Ishikawa (cell line): Measurements from ENCODE around the gene FGFR3.

Source experiments
- CEBPB ChIP-seq: IDR thresholded peaks from 2 replicates; pipeline ENCODE4 v1.6.1; 2012
- CREB1 ChIP-seq: IDR thresholded peaks from 2 replicates; pipeline ENCODE4 v1.6.1; 2012; ENCODE audit warnings: low read depth
- EGR1 ChIP-seq: IDR thresholded peaks from 2 replicates; pipeline ENCODE4 v1.6.1; 2012
- EP300 ChIP-seq: IDR thresholded peaks from 2 replicates; pipeline ENCODE4 v1.6.1; 2012; ENCODE audit warnings: borderline replicate concordance
- FOXM1 ChIP-seq: IDR thresholded peaks from 2 replicates; pipeline ENCODE4 v1.6.1; 2012; ENCODE audit warnings: low read depth, borderline replicate concordance
- NFIC ChIP-seq: IDR thresholded peaks from 2 replicates; pipeline ENCODE4 v1.6.1; 2012
- RAD21 ChIP-seq: IDR thresholded peaks from 2 replicates; pipeline ENCODE4 v1.6.1; 2012; ENCODE audit warnings: low read depth
- TAF1 ChIP-seq: IDR thresholded peaks from 2 replicates; pipeline ENCODE4 v1.6.1; 2012; ENCODE audit warnings: low read depth, mild to moderate bottlenecking
- TCF12 ChIP-seq: IDR thresholded peaks from 2 replicates; pipeline ENCODE4 v1.6.1; 2012; ENCODE audit warnings: low read depth
- TEAD4 ChIP-seq: IDR thresholded peaks from 2 replicates; pipeline ENCODE4 v1.6.1; 2012
- USF1 ChIP-seq: IDR thresholded peaks from 2 replicates; pipeline ENCODE4 v1.6.1; 2012
- YY1 ChIP-seq: IDR thresholded peaks from 2 replicates; pipeline ENCODE4 v1.6.1; 2012; ENCODE audit warnings: low read depth
- ZBTB7A ChIP-seq: IDR thresholded peaks from 2 replicates; pipeline ENCODE4 v1.6.1; 2012; ENCODE audit warnings: low read depth
- TF ChIP-seq, protein P1 (sequence below): IDR thresholded peaks from 2 replicates; pipeline ENCODE4 v1.6.1; 2012; ENCODE audit warnings: low read depth, mild to moderate bottlenecking
- TF ChIP-seq, protein P2 (sequence below): IDR thresholded peaks from 2 replicates; pipeline ENCODE4 v1.6.1; 2012

The FGFR3 gene

GRCh38 chr4:1787411-1788077, 5.5 kb upstream of the FGFR3 start:
- TF ChIP-seq CREB1 (no peak), EP300 (no peak), TEAD4 (no peak), USF1 (no peak), TCF12 (no peak)

GRCh38 chr4:1788254-1788973, 4.7 kb upstream of the FGFR3 start:
- TF ChIP-seq CREB1 (no peak), CEBPB (no peak), NFIC (no peak), EP300 (no peak), ZBTB7A (no peak), TEAD4 (no peak), EGR1 (no peak), FOXM1 (no peak)

DNA sequence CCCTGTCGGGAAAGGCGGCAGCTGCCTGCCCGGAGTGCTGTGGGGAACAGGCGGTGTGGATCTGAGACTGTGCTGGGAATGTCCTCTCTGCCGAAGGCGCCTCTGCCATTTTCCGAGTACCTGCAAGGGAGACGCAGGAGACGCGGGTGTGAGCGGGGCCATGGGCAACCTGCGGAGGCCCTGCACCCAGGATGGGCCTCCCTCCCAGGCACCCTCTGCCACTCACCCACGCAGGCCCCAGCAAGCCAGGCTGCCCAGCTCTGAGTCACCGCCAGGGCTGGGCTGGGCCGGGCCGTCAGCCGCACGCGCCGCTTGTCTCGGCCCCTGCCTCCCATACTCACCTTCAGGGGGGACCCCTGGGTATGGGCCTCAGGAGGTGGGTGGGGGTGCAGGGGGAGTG, 3.5 kb upstream of the FGFR3 start:
- TF ChIP-seq EP300 (no peak), CEBPB (no peak), FOXM1 (no peak)

DNA sequence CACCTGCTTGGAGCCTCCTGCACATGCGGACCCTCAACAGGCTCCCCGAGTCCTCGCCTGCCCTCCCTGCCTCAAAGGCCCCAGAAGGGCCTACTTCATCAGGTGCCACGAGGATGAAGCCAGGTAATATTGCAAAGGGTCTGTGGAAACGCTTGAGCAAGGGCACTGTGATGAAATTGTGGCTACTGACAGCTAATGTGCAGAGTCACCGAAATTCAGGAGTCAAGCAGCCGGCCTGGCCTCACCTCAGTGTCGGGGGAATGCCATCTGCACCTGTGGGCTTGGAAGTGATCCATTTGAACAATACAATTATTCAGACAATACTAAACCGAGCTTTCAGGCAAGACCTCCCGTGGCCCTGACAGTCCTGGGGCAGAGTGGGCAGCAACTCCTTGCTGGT, 3.1 kb upstream of the FGFR3 start:
- no peak for TF ChIP-seq ZBTB7A
- TF ChIP-seq TCF12, result no peak
- TF ChIP-seq, protein P1, sequence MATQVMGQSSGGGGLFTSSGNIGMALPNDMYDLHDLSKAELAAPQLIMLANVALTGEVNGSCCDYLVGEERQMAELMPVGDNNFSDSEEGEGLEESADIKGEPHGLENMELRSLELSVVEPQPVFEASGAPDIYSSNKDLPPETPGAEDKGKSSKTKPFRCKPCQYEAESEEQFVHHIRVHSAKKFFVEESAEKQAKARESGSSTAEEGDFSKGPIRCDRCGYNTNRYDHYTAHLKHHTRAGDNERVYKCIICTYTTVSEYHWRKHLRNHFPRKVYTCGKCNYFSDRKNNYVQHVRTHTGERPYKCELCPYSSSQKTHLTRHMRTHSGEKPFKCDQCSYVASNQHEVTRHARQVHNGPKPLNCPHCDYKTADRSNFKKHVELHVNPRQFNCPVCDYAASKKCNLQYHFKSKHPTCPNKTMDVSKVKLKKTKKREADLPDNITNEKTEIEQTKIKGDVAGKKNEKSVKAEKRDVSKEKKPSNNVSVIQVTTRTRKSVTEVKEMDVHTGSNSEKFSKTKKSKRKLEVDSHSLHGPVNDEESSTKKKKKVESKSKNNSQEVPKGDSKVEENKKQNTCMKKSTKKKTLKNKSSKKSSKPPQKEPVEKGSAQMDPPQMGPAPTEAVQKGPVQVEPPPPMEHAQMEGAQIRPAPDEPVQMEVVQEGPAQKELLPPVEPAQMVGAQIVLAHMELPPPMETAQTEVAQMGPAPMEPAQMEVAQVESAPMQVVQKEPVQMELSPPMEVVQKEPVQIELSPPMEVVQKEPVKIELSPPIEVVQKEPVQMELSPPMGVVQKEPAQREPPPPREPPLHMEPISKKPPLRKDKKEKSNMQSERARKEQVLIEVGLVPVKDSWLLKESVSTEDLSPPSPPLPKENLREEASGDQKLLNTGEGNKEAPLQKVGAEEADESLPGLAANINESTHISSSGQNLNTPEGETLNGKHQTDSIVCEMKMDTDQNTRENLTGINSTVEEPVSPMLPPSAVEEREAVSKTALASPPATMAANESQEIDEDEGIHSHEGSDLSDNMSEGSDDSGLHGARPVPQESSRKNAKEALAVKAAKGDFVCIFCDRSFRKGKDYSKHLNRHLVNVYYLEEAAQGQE, result no peak
- TF ChIP-seq EP300, result no peak
- TF ChIP-seq USF1, result no peak
- no peak for TF ChIP-seq TAF1
- no peak for TF ChIP-seq RAD21
- TF ChIP-seq FOXM1, result no peak
- TF ChIP-seq CREB1, result no peak
- no peak for TF ChIP-seq NFIC
- TF ChIP-seq TEAD4, result no peak
- no peak for TF ChIP-seq YY1
- TF ChIP-seq, protein P2, sequence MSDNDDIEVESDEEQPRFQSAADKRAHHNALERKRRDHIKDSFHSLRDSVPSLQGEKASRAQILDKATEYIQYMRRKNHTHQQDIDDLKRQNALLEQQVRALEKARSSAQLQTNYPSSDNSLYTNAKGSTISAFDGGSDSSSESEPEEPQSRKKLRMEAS, result no peak
- TF ChIP-seq CEBPB, result no peak
- TF ChIP-seq EGR1, result no peak

DNA sequence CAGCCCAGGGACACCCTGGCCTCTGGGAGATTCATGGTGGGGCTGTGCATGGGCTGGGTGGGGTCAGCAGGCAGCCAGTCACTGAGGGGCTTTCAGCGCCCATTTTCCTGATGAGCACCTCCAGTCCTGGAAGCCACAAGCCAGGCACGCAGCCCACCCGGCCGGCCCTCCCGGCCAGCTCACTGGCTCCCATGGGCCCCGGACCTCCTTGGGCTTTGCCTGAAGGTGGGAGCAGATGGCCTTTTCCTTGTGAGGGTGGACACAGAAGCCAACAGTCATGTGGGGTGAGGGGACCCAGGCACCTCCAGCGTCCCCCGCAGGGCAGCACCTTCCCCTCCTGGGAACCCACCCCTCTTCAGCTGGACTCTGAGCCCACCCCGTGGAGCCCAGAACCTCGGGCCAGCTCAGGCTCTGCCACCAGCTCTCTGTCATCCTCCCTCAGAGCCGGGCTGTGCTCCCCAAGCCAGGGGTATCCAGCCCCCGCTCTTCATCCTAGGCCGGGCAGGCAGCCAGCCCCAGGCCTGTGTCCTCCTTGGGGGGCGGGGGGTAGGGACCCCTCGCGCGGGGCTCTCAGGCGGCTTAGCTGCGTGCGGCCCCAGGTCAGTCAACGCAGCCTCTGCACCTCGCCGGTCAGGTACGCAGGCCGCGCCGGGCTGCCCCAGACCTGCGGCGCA, 798 bp upstream of the FGFR3 start:
- TF ChIP-seq RAD21 (no peak), USF1 (no peak)
- TF ChIP-seq, protein P2, result no peak; the same call in 1 of the 2 replicates
- TF ChIP-seq, protein P1, result no peak

GRCh38 chr4:1793496-1793840, 375 bp downstream of the FGFR3 start:
- TF ChIP-seq ZBTB7A, result no peak
- no peak; the same call in 1 of the 2 replicates for TF ChIP-seq TAF1
- no peak for TF ChIP-seq TEAD4
- no peak for TF ChIP-seq CEBPB
- no peak for TF ChIP-seq TCF12
- TF ChIP-seq EGR1, result no peak
- TF ChIP-seq, protein P2, result no peak
- no peak for TF ChIP-seq NFIC
- no peak for TF ChIP-seq RAD21
- no peak for TF ChIP-seq FOXM1
- no peak for TF ChIP-seq EP300
- TF ChIP-seq YY1, result no peak
- TF ChIP-seq CREB1, result no peak
